Measurements from ENCODE around the gene DACT3. TPM values are rescaled to one million over a fixed set of nuclear protein-coding genes. Genes with fewer than 3 reads are reported as not detected.

The DACT3 gene
- total RNA-seq, 4 donors from 2014 or later = 0.26 to 1.0 (median 0.39) TPM

- Histone ChIP-seq H3K4me3 (no peak overlapping the region), H3K27me3 (no peaks in the 10 kb centered on the region), H3K27ac (no peak overlapping the region), H3K4me1 (peaks cover 0 to 4% of the 10 kb centered on the region in 2 donors), H3K36me3 (peaks cover 0 to 41% of the 10 kb centered on the region in 2 donors), H3K9me3 (no peaks in the 10 kb centered on the region)
- ATAC-seq (no peak), DNase-seq (peak in 1 of 2 donors; percentile 8)
- intact Hi-C loops (cut with DNase I; ENCODE audit: low total_unique reads) (no loop called here), in situ Hi-C loops (cut with MboI; ENCODE audit: low sequenced_read_pairs in 4 of 4) (loop anchor here in 3 of 4 donors (5.0 to 10.0 kb wide), 2 partner anchors 51 to 54 kb away; partner anchors contain the start of gene DACT3 (in 3 of the 3))
- no peak for TF ChIP-seq POLR2A (IDR thresholded peaks at IDR 0.05)
Measured at GRCh38 chr19:46610851-46611770, 49.9 kb downstream of the DACT3 start.

GRCh38 chr19:46610413-46610775 lies 50.6 kb downstream of the DACT3 start:
- in situ Hi-C loops (cut with MboI; ENCODE audit: low sequenced_read_pairs in 4 of 4) (loop anchor here in 3 of 4 donors (5.0 to 10.0 kb wide), 2 partner anchors 52 to 54 kb away; partner anchors contain the start of gene DACT3 (in 3 of the 3)), intact Hi-C loops (cut with DNase I; ENCODE audit: low total_unique reads) (no loop called here)
- H3K4me3 ChIP-seq = no peak overlapping the region
- no peaks in the 10 kb centered on the region for H3K9me3 ChIP-seq
- peaks cover 0 to 8% of the 10 kb centered on the region in 2 donors for H3K4me1 ChIP-seq
- no peak overlapping the region for H3K27ac ChIP-seq
- DNase-seq (peak in 1 of 2 donors; percentile 2), ATAC-seq (no peak)
- H3K36me3 ChIP-seq = peaks cover 0 to 48% of the 10 kb centered on the region in 2 donors
- no peak for TF ChIP-seq CTCF (IDR thresholded peaks at IDR 0.05 in 4 of 5, conservative IDR thresholded peaks at IDR 0.05 in 1 of 5)
- H3K27me3 ChIP-seq = no peaks in the 10 kb centered on the region

GRCh38 chr19:46609511-46610412 lies 51.2 kb downstream of the DACT3 start:
- DNase-seq (peak in 1 of 2 donors; percentile 7), ATAC-seq (no peak)
- no peak overlapping the region for H3K4me3 ChIP-seq
- no peak overlapping the region for H3K27ac ChIP-seq
- TF ChIP-seq CTCF (IDR thresholded peaks at IDR 0.05 in 4 of 5, conservative IDR thresholded peaks at IDR 0.05 in 1 of 5) (no peak), POLR2A (IDR thresholded peaks at IDR 0.05) (no peak)
- in situ Hi-C loops (cut with MboI; ENCODE audit: low sequenced_read_pairs in 4 of 4) = loop anchor here in 3 of 4 donors (5.0 to 10.0 kb wide), 2 partner anchors 53 to 55 kb away; partner anchors contain the start of gene DACT3 (in 3 of the 3)
- peaks cover 6 to 14% of the 10 kb centered on the region in 2 donors for H3K4me1 ChIP-seq
- intact Hi-C loops (cut with DNase I; ENCODE audit: low total_unique reads) = no loop called here
- no peaks in the 10 kb centered on the region for H3K9me3 ChIP-seq
- no peaks in the 10 kb centered on the region for H3K27me3 ChIP-seq
- H3K36me3 ChIP-seq = peaks cover 0 to 49% of the 10 kb centered on the region in 2 donors

GRCh38 chr19:46608581-46609345 lies 52.2 kb downstream of the DACT3 start:
- peak in 1 of 2 donors; percentile 9 for DNase-seq
- peaks cover 0 to 49% of the 10 kb centered on the region in 2 donors for H3K36me3 ChIP-seq

More at GRCh38 chr19:46608581-46609345, 52.2 kb downstream of the DACT3 start:
- Histone ChIP-seq H3K27ac (no peak overlapping the region), H3K4me3 (no peak overlapping the region), H3K4me1 (peaks cover 14 to 18% of the 10 kb centered on the region in 2 donors), H3K9me3 (no peaks in the 10 kb centered on the region), H3K27me3 (no peaks in the 10 kb centered on the region)
- in situ Hi-C loops (cut with MboI; ENCODE audit: low sequenced_read_pairs in 4 of 4) = no loop called here
- TF ChIP-seq POLR2A (IDR thresholded peaks at IDR 0.05) = no peak
- TF ChIP-seq CTCF (IDR thresholded peaks at IDR 0.05 in 4 of 5, conservative IDR thresholded peaks at IDR 0.05 in 1 of 5) = no peak
- intact Hi-C loops (cut with DNase I; ENCODE audit: low total_unique reads) = no loop called here
- ATAC-seq = no peak

All from gastrocnemius medialis (tissue), 4 donors.